Activated naive CD4-positive, alpha-beta T cell treated with anti-CD3 and anti-CD28 coated beads, Interleukin-2, amount 50 U/mL, for 16 hours (primary cell): ENCODE measurements around the gene GFOD1.
"Not testable (repeated sequence)": the region's sequence is repeated elsewhere in the genome, so short reads cannot be mapped to it uniquely, and the experiment has no call there.

ENCODE experiments used
- DNase-seq: peaks from one replicate; pipeline ENCODE4 v3.0.0-alpha.2; 2020

The GFOD1 gene

GRCh38 chr6:13437218-13437996 is 50.0 kb downstream of the GFOD1 start:
- no peak for DNase-seq

- DNase-seq, result no peak
Observed at GRCh38 chr6:13436399-13437217, 50.8 kb downstream of the GFOD1 start.

GRCh38 chr6:13435477-13436246 is 51.7 kb downstream of the GFOD1 start:
- no peak for DNase-seq

GRCh38 chr6:13434777-13435176 is 52.6 kb downstream of the GFOD1 start:
- no peak for DNase-seq

- not testable (repeated sequence) for DNase-seq
Observed at GRCh38 chr6:13434135-13434775, 53.1 kb downstream of the GFOD1 start.

- no peak for DNase-seq
Observed at GRCh38 chr6:13433709-13434121, 53.7 kb downstream of the GFOD1 start.

GRCh38 chr6:13432526-13433184 is 54.7 kb downstream of the GFOD1 start:
- DNase-seq, result no peak

GRCh38 chr6:13431861-13432465 is 55.4 kb downstream of the GFOD1 start:
- DNase-seq, result peak; percentile 38

- DNase-seq, result no peak
Observed at GRCh38 chr6:13431059-13431656, 56.2 kb downstream of the GFOD1 start.

GRCh38 chr6:13429406-13429753 is 58.0 kb downstream of the GFOD1 start:
- DNase-seq, result no peak

GRCh38 chr6:13428583-13429405 is 58.6 kb downstream of the GFOD1 start:
- DNase-seq, result no peak

GRCh38 chr6:13427801-13428582 is 59.4 kb downstream of the GFOD1 start:
- DNase-seq, result peak; percentile 75

GRCh38 chr6:13427316-13427715 is 60.1 kb downstream of the GFOD1 start:
- no peak for DNase-seq

GRCh38 chr6:13425943-13426931 is 61.2 kb downstream of the GFOD1 start:
- no peak for DNase-seq

- DNase-seq, result no peak
Observed at GRCh38 chr6:13425270-13425873, 62.0 kb downstream of the GFOD1 start.

- DNase-seq, result no peak
Observed at GRCh38 chr6:13423252-13423651, 64.1 kb downstream of the GFOD1 start.

GRCh38 chr6:13422681-13423221 is 64.6 kb downstream of the GFOD1 start:
- no peak for DNase-seq
